Measurements from ENCODE around the gene HRG. TPM values are rescaled to one million over a fixed set of nuclear protein-coding genes. Genes with fewer than 3 reads are reported as not detected.

The HRG gene
- total RNA-seq, 1 donor from 2014 or later: not detected

DNA sequence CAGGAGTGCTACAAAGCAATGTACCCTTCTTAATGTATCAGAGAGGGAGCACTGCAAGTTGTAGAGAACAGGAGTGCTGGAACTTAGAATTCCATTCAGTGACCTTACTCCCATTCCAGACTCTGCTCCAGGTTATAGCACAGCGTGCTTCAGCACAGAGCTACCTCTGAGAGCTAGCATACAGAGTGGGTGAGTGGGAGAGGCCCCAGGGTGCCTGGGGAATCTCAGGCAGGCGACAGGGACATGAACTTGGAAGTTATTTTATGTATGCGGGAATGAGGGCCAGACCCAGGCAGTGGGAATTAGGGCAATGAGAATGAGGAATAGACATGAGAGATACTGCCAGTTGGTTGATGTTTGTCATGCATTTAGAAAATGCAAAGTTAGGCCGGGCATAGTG lies 47.7 kb downstream of the HRG start:
- ATAC-seq (no peak), DNase-seq (no peak)
- Histone ChIP-seq H3K9me3 (no peaks in the 10 kb centered on the region), H3K36me3 (no peaks in the 10 kb centered on the region), H3K27me3 (no peaks in the 10 kb centered on the region), H3K27ac (no peak overlapping the region), H3K4me3 (no peak overlapping the region), H3K4me1 (no peaks in the 10 kb centered on the region)
- intact Hi-C loops (cut with DNase I): no loop called here
- TF ChIP-seq, protein P1, sequence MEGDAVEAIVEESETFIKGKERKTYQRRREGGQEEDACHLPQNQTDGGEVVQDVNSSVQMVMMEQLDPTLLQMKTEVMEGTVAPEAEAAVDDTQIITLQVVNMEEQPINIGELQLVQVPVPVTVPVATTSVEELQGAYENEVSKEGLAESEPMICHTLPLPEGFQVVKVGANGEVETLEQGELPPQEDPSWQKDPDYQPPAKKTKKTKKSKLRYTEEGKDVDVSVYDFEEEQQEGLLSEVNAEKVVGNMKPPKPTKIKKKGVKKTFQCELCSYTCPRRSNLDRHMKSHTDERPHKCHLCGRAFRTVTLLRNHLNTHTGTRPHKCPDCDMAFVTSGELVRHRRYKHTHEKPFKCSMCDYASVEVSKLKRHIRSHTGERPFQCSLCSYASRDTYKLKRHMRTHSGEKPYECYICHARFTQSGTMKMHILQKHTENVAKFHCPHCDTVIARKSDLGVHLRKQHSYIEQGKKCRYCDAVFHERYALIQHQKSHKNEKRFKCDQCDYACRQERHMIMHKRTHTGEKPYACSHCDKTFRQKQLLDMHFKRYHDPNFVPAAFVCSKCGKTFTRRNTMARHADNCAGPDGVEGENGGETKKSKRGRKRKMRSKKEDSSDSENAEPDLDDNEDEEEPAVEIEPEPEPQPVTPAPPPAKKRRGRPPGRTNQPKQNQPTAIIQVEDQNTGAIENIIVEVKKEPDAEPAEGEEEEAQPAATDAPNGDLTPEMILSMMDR (IDR thresholded peaks at IDR 0.05): no peak

DNA sequence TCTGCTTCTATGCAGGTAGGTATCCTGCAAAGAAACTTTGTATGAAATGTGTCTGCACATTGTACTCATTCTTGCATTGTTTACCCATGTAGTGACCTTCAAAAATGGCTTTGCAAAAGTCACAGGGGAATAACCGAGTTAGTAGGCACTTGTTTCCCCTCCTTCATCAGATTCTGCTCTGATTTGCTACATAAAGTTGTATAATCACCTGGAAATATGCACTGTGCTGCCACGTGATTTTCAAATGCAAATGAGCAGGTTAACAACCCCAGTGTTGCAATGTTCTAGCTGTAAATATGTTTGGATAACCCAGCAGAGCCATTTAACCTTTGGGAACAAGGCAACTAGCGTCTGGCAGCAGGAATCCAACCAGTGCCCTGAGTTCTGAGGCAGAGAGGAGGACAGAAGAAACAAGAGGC lies 51.2 kb downstream of the HRG start, which contains the start of gene KNG1:
KNG1 (plus strand) TSS at position 321 of the 419 bp plus-strand sequence. CDS start 184 bp downstream, outside the sequence.
- DNase-seq (no peak), ATAC-seq (peak; percentile 43)
- Histone ChIP-seq H3K27ac (no peak within 1 kb of the TSS), H3K36me3 (no peaks in the 10 kb centered on the region), H3K9me3 (no peaks in the 10 kb centered on the region), H3K27me3 (no peaks in the 10 kb centered on the region), H3K4me3 (no peak within 1 kb of the TSS), H3K4me1 (no peaks in the 10 kb centered on the region)
- intact Hi-C loops (cut with DNase I): no loop called here
- TF ChIP-seq, protein P1 (IDR thresholded peaks at IDR 0.05): no peak

DNA sequence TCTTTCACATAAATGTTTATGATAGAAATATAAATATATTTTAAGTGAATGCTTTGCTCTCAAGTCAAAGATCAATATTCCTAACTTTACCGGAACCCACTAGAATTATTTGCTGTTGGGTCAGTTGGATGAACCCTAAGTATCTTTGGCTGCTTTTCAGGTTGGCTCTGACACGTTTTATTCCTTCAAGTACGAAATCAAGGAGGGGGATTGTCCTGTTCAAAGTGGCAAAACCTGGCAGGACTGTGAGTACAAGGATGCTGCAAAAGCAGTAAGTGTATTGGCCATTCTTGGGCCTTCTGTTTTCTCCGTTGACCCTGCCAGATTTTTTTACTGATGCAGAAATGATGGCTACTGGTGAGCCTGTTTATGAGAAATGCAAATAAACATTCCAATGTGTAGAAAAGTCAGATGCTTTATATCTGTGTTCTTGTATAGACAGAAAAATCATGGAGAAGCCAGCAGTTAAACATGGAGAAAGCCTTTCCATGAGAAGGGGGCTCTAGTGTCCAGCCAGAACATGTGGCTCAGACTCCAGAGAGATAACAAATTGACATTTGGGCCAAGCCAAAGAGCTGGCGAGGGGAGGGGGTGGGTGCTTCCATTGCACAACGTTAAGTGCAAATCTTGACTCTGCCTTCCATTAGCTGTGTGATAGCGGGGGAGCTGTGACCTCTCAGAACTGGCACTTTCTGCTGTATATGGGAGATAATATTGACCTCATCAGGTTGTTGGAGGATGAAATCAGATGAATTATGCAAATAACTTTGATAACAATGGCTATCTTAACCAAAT lies 54.3 kb downstream of the HRG start:
- H3K27me3 ChIP-seq: no peaks in the 10 kb centered on the region
- no peaks in the 10 kb centered on the region for H3K36me3 ChIP-seq
- intact Hi-C loops (cut with DNase I): no loop called here
- no peak overlapping the region for H3K4me3 ChIP-seq
- H3K4me1 ChIP-seq: no peaks in the 10 kb centered on the region
- no peaks in the 10 kb centered on the region for H3K9me3 ChIP-seq
- TF ChIP-seq, protein P1 (IDR thresholded peaks at IDR 0.05): no peak
- DNase-seq (no peak), ATAC-seq (no peak)
- H3K27ac ChIP-seq: no peak overlapping the region

DNA sequence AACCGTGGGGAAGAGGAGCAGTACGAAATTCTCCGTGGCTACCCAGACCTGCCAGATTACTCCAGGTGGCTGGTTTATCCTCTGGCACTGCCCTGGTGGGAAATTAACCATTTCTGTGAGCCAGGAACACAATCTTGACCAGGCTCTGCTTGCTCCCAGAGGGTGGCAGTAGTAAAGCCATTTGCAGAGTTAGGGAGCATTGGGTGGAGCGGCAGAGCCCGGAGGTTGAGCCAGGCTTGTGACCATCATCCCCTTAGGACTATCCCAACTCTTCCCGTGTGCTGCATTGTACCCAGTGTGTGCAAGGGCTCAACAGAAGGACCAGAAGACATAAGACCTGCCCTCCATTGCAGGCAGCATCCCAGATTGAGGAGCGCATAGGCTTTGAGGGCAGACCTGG lies 56.6 kb downstream of the HRG start:
- intact Hi-C loops (cut with DNase I): no loop called here
- Histone ChIP-seq H3K36me3 (no peaks in the 10 kb centered on the region), H3K4me3 (no peak overlapping the region), H3K9me3 (no peaks in the 10 kb centered on the region), H3K27me3 (no peaks in the 10 kb centered on the region), H3K4me1 (no peaks in the 10 kb centered on the region), H3K27ac (no peak overlapping the region)
- TF ChIP-seq, protein P1 (IDR thresholded peaks at IDR 0.05): no peak
- no peak for DNase-seq
- peak; percentile 37 for ATAC-seq

DNA sequence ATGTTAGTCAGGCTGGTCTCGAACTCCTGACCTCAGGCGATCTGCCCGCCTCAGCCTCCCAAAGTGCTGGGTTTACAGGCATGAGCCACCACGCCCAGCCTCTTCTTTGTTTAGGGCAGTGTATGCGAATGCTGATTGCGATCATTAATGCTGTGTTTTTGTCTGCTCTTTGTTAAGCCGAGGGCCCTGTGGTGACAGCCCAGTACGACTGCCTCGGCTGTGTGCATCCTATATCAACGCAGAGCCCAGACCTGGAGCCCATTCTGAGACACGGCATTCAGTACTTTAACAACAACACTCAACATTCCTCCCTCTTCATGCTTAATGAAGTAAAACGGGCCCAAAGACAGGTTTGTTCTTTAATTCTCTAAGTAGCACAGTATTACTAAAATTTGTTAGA lies 59.1 kb downstream of the HRG start:
- Histone ChIP-seq H3K4me1 (no peaks in the 10 kb centered on the region), H3K9me3 (no peaks in the 10 kb centered on the region), H3K27me3 (peaks cover 4% of the 10 kb centered on the region), H3K4me3 (no peak overlapping the region), H3K36me3 (no peaks in the 10 kb centered on the region), H3K27ac (no peak overlapping the region)
- TF ChIP-seq, protein P1 (IDR thresholded peaks at IDR 0.05): no peak
- intact Hi-C loops (cut with DNase I): no loop called here
- no peak for DNase-seq
- no peak for ATAC-seq

Other genes with a start within 250 kb of the HRG start
- gene CRYGS, start 121.6 kb upstream of the HRG start, total RNA-seq: 3.8 TPM
- 11.3 TPM for gene TBCCD1, start 98.7 kb upstream of the HRG start, total RNA-seq
- gene DNAJB11, start 95.3 kb upstream of the HRG start, total RNA-seq: 43.8 TPM
- not detected for gene AHSG, start 53.0 kb upstream of the HRG start, total RNA-seq
- gene FETUB, start 25.6 kb upstream of the HRG start, total RNA-seq: not detected
- gene KNG1, start 51.3 kb downstream of the HRG start, total RNA-seq: 0.14 TPM
- 405 TPM for gene EIF4A2, start 117.6 kb downstream of the HRG start, total RNA-seq
- 8.3 TPM for gene RFC4, start 140.5 kb downstream of the HRG start, total RNA-seq
- not detected for gene ADIPOQ, start 176.7 kb downstream of the HRG start, total RNA-seq

Data from upper lobe of right lung (tissue), 1 donor.